RWPE2 (cell line): ENCODE data around the gene TMEM40.

Source experiments
- ATAC-seq: fragments of 200-7000 bp; cut with Tn5 transposase; 3 replicates; pipeline ENCODE4 v1.9.1; 2021; ENCODE audit warnings: low read depth
- DNase-seq: peaks from one replicate; pipeline ENCODE4 v3.0.0-alpha.2; 2020; ENCODE audit warnings: low spot score
- H3K27ac ChIP-seq: fragments of 450-650 bp; 2 replicates; pipeline ENCODE4 v1.5.1; 2017; ENCODE audit warnings: mild to moderate bottlenecking; ENCODE audit not compliant: poor library complexity, severe bottlenecking
- H3K27me3 ChIP-seq: fragments of 250-450 bp; sonication (Bioruptor Pico); 2 replicates; pipeline ENCODE4 v1.5.1; 2021; ENCODE audit warnings: mild to moderate bottlenecking, moderate library complexity; ENCODE audit not compliant: insufficient read depth, poor library complexity, severe bottlenecking
- H3K36me3 ChIP-seq: fragments of 250-450 bp; sonication (Bioruptor Pico); 2 replicates; pipeline ENCODE4 v1.5.1; 2020; ENCODE audit warnings: low read depth, mild to moderate bottlenecking, moderate library complexity
- H3K4me1 ChIP-seq: fragments of 250-450 bp; sonication (Bioruptor Pico); 2 replicates; pipeline ENCODE4 v1.5.1; 2021; ENCODE audit warnings: mild to moderate bottlenecking, moderate library complexity; ENCODE audit not compliant: insufficient read depth, poor library complexity, severe bottlenecking
- H3K4me3 ChIP-seq: fragments of 250-450 bp; sonication (Bioruptor Pico); 2 replicates; pipeline ENCODE4 v1.5.1; 2021; ENCODE audit warnings: mild to moderate bottlenecking, moderate library complexity; ENCODE audit not compliant: severe bottlenecking
- H3K9me3 ChIP-seq: fragments of 250-450 bp; sonication (Bioruptor Pico); 2 replicates; pipeline ENCODE4 v1.5.1; 2021; ENCODE audit warnings: mild to moderate bottlenecking, moderate library complexity; ENCODE audit not compliant: severe bottlenecking
- TF ChIP-seq, protein P1 (sequence below): fragments of 450-650 bp; IDR thresholded peaks from one replicate; pipeline ENCODE4 v1.5.1; 2017; ENCODE audit warnings: mild to moderate bottlenecking, moderate library complexity; ENCODE audit not compliant: poor library complexity, severe bottlenecking

TMEM40 gene

DNA sequence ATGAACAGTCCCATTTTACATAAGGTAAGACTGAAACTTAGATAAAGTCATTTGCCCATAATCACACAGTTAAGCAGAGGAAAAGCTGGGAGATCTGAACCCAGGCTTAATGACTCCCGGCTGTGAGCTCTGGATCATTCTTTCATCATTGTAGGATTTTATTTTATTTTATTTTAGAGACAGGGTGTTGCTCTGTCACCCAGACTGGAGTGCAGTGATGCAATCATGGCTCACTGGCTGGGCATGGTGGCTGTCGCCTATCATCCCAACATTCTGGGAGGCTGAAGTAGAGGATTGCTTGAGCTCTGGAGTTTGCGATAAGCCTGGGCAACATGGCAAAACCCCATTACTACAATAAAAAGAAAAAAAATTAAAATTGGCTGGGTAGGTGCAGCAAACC lies 63.9 kb downstream of the TMEM40 start:
- no peak for DNase-seq
- no peaks in the 10 kb centered on the region for H3K9me3 ChIP-seq
- no peak overlapping the region for H3K4me3 ChIP-seq
- no peaks in the 10 kb centered on the region for H3K4me1 ChIP-seq
- no peak overlapping the region for H3K27ac ChIP-seq
- no peaks in the 10 kb centered on the region for H3K36me3 ChIP-seq
- TF ChIP-seq, protein P1, sequence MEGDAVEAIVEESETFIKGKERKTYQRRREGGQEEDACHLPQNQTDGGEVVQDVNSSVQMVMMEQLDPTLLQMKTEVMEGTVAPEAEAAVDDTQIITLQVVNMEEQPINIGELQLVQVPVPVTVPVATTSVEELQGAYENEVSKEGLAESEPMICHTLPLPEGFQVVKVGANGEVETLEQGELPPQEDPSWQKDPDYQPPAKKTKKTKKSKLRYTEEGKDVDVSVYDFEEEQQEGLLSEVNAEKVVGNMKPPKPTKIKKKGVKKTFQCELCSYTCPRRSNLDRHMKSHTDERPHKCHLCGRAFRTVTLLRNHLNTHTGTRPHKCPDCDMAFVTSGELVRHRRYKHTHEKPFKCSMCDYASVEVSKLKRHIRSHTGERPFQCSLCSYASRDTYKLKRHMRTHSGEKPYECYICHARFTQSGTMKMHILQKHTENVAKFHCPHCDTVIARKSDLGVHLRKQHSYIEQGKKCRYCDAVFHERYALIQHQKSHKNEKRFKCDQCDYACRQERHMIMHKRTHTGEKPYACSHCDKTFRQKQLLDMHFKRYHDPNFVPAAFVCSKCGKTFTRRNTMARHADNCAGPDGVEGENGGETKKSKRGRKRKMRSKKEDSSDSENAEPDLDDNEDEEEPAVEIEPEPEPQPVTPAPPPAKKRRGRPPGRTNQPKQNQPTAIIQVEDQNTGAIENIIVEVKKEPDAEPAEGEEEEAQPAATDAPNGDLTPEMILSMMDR: no peak
- ATAC-seq: no peak
- H3K27me3 ChIP-seq: no peaks in the 10 kb centered on the region

DNA sequence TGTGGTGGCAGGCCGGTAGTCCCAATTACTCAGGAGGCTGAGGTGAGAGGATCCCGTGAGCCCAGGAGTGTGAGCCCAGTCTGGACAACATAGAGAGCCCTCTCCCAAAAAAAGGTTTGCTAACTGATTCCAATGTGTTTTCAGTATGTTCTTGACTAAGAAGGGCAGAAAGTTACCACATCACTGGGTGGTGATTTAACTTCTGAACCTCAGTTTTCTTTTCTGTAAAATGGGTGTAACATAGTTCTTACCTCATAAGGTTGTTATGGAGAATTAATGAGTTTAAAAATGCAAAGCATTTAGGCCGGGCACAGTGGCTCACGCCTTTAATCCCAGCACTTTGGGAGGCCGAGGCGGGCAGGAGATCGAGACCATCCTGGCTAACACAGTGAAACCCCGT lies 66.6 kb downstream of the TMEM40 start:
- no peaks in the 10 kb centered on the region for H3K36me3 ChIP-seq
- no peak overlapping the region for H3K27ac ChIP-seq
- ATAC-seq: no peak
- no peaks in the 10 kb centered on the region for H3K27me3 ChIP-seq
- no peak overlapping the region for H3K4me3 ChIP-seq
- no peak for DNase-seq
- H3K4me1 ChIP-seq: no peaks in the 10 kb centered on the region
- H3K9me3 ChIP-seq: no peaks in the 10 kb centered on the region
- TF ChIP-seq, protein P1: no peak

DNA sequence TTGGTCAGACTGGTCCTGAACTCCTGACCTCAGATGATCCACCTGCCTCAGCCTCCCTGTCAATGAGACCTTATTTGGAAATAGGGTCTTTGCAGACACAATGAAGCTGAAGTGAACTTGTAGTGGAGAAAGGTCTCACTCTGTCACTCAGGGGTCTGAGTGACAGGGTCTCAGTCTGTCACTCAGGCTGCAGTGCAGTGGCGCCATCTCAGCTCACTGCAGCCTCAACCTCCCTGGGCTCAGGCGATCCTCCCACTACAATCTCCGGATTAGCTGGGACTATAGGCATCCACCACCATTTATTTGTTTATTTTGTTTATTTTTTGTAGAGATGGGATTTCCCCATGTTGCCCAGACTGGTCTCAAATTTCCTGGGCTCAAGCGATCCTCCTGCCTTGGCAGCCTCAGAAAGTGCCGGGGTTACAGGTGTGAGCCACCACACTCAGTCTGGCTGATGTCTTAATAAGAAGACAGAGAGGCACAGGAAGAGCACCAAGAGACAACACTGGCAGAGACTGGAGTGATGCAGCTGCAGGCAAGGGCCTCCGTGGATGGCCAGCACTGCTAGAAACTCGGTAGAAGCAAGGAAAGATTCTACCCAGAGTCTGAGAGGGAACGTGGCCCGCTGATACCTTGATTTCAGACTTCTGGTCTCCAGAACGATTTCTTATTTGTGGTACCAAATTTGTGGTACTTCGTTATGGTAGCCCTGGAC lies 68.9 kb downstream of the TMEM40 start:
- ATAC-seq (0 out of 3 replicates have a peak, but pooled peaks have one; percentile 12), DNase-seq (no peak)
- Histone ChIP-seq H3K27ac (no peak overlapping the region), H3K27me3 (no peaks in the 10 kb centered on the region), H3K4me3 (no peak overlapping the region), H3K36me3 (no peaks in the 10 kb centered on the region), H3K9me3 (no peaks in the 10 kb centered on the region), H3K4me1 (no peaks in the 10 kb centered on the region)
- TF ChIP-seq, protein P1: no peak

DNA sequence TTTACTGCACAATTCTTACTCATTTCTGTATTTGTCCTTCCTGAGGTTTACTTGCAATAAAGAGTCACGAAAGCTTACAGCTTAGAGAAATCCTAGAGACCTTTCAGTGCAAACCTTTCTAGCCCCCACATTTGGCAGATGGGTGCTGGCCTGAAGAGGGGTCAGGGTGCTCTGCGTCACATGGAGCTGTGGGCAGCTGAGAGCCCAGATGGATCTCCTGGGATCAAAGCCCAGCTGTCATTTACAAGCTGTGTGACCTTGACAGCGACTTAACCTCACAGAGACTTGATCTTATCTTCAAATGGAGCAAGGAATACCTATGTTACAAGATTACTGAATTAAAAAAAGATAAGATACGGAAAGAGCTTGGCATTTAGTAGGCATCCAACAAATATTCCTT lies 71.1 kb downstream of the TMEM40 start:
- DNase-seq (no peak), ATAC-seq (no peak)
- TF ChIP-seq, protein P1: no peak
- Histone ChIP-seq H3K9me3 (no peaks in the 10 kb centered on the region), H3K4me3 (no peak overlapping the region), H3K27me3 (no peaks in the 10 kb centered on the region), H3K27ac (no peak overlapping the region), H3K4me1 (no peaks in the 10 kb centered on the region), H3K36me3 (no peaks in the 10 kb centered on the region)

DNA sequence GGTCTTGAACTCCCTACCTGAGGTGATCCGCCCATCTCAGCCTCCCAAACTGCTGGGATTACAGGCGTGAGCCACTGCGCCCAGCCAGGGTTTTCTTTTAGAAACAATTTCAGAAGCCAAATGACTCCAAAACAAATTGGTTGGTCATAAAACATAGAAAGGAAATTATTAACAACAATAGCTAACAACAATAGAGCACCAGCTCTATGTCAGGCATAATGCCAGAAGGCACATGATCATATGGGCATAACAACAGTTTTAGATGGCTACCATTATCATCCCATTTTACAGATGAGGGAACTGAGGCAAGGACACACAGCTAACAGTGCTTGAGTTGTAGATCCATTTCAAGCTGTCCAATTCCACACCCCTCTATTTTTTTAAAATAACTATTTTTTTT lies 73.0 kb downstream of the TMEM40 start:
- DNase-seq: no peak
- TF ChIP-seq, protein P1: no peak

More for the DNA sequence above, 73.0 kb downstream of the TMEM40 start:
- no peaks in the 10 kb centered on the region for H3K9me3 ChIP-seq
- H3K27ac ChIP-seq: no peak overlapping the region
- no peaks in the 10 kb centered on the region for H3K36me3 ChIP-seq
- H3K4me1 ChIP-seq: peaks cover 6% of the 10 kb centered on the region
- no peak overlapping the region for H3K4me3 ChIP-seq
- H3K27me3 ChIP-seq: no peaks in the 10 kb centered on the region
- no peak for ATAC-seq
